Smooth muscle cell (in vitro differentiated cells): ENCODE data around the gene TSPAN15. TPM values are rescaled to one million over a fixed set of nuclear protein-coding genes. Genes with fewer than 3 reads are reported as not detected.

Experiments
- DNase-seq: peaks from one replicate; lab custom pipeline; 2025; ENCODE audit not compliant: unreplicated experiment; lab: John Stamatoyannopoulos, UW
- H2AFZ ChIP-seq: fragments of 200-600 bp; sonication (generic); 2 replicates; pipeline ENCODE4 v1.6.0; 2016; ENCODE audit warnings: antibody characterized with exemption, low read depth, mild to moderate bottlenecking
- H3F3A ChIP-seq: fragments of 200-600 bp; sonication (generic); 2 replicates; pipeline ENCODE4 v1.6.0; 2017; ENCODE audit warnings: antibody characterized with exemption, low read depth
- H3K27ac ChIP-seq: fragments of 200-600 bp; sonication (generic); 2 replicates; pipeline ENCODE4 v1.5.1; 2016; ENCODE audit warnings: low read depth, mild to moderate bottlenecking
- H3K27me3 ChIP-seq: fragments of 200-600 bp; sonication (generic); 2 replicates; pipeline ENCODE4 v1.6.1; 2016; ENCODE audit warnings: low read depth, mild to moderate bottlenecking
- H3K36me3 ChIP-seq: fragments of 200-600 bp; sonication (generic); 2 replicates; pipeline ENCODE4 v1.5.1; 2016; ENCODE audit warnings: low read depth
- H3K4me1 ChIP-seq: fragments of 200-600 bp; sonication (generic); 2 replicates; pipeline ENCODE4 v1.5.1; 2016; ENCODE audit warnings: low read depth
- H3K4me2 ChIP-seq: fragments of 200-600 bp; sonication (generic); 2 replicates; pipeline ENCODE4 v1.6.0; 2016; ENCODE audit warnings: mild to moderate bottlenecking
- H3K4me3 ChIP-seq: fragments of 200-600 bp; sonication (generic); 2 replicates; pipeline ENCODE4 v1.5.1; 2016; ENCODE audit warnings: mild to moderate bottlenecking
- H3K79me2 ChIP-seq: fragments of 200-600 bp; sonication (generic); 2 replicates; pipeline ENCODE4 v1.6.0; 2016; ENCODE audit warnings: low read depth, mild to moderate bottlenecking
- H3K9ac ChIP-seq: fragments of 200-600 bp; sonication (generic); 2 replicates; pipeline ENCODE4 v1.6.0; 2016; ENCODE audit warnings: low read depth
- H3K9me3 ChIP-seq: fragments of 200-600 bp; sonication (generic); replicated peaks from 2 replicates; pipeline ENCODE4 v1.5.1; 2016; ENCODE audit warnings: low read depth
- H4K20me1 ChIP-seq: fragments of 200-600 bp; sonication (generic); 2 replicates; pipeline ENCODE4 v1.6.0; 2016; ENCODE audit warnings: low read depth
- CTCF ChIP-seq: fragments of 200-600 bp; sonication (generic); IDR thresholded peaks from 2 replicates; pipeline ENCODE4 v1.5.1; 2017; ENCODE audit warnings: borderline replicate concordance, mild to moderate bottlenecking, antibody characterized with exemption; ENCODE audit not compliant: insufficient read depth, poor library complexity, severe bottlenecking
- WGBS: methylation state at CpG from one replicate; pipeline ENCODE4 v1.1.7; 2016; ENCODE audit warnings: low lambda C conversion rate; 5-methylcytosine and 5-hydroxymethylcytosine counted together
- polyA plus RNA-seq: library from polyadenylated mRNA; unstranded; fragments of >200 nt; fragmentation: Nextera tagmentation; extraction: Ambion mirVana; gene quantifications from 2 replicates; pipeline ENCODE4 v1.2.1, GENCODE V29; 2016
- total RNA-seq: library from RNA; depleted of rRNA; stranded (reverse); fragments of >200 nt; gene quantifications from 2 replicates; pipeline ENCODE4 v1.2.3, GENCODE V29; 2014

Gene TSPAN15
- total and polyA plus RNA-seq, 2 experiments from 2014 or later: 113 to 249 TPM

- Histone ChIP-seq H3K4me1 (peaks cover 11% of the 10 kb centered on the region), H2AFZ (no peak overlapping the region), H3K9me3 (no peaks in the 10 kb centered on the region), H3K4me3 (no peak overlapping the region), H3K36me3 (no peaks in the 10 kb centered on the region), H3K27ac (no peak overlapping the region), H4K20me1 (no peaks in the 10 kb centered on the region), H3K79me2 (no peaks in the 10 kb centered on the region), H3K9ac (no peak overlapping the region), H3F3A (no peaks in the 10 kb centered on the region), H3K27me3 (no peaks in the 10 kb centered on the region), H3K4me2 (peak overlapping the region; percentile 10)
- TF ChIP-seq CTCF: no peak
- no peak for DNase-seq
- 75% methylated on average over 10 of the region's 10 CpGs for WGBS
Measured at GRCh38 chr10:69498711-69499471, 47.6 kb downstream of the TSPAN15 start.

GRCh38 chr10:69499726-69500689 lies 48.7 kb downstream of the TSPAN15 start:
- WGBS: 89% methylated on average over 9 of the region's 9 CpGs
- no peaks in the 10 kb centered on the region for H3F3A ChIP-seq
- no peak overlapping the region for H3K4me2 ChIP-seq
- H3K36me3 ChIP-seq: no peaks in the 10 kb centered on the region
- H3K4me3 ChIP-seq: no peak overlapping the region
- no peak for DNase-seq
- H3K4me1 ChIP-seq: peaks cover 2% of the 10 kb centered on the region
- no peak for TF ChIP-seq CTCF
- H3K27me3 ChIP-seq: no peaks in the 10 kb centered on the region
- no peak overlapping the region for H3K27ac ChIP-seq
- H3K9me3 ChIP-seq: no peaks in the 10 kb centered on the region
- H2AFZ ChIP-seq: no peak overlapping the region
- H4K20me1 ChIP-seq: no peaks in the 10 kb centered on the region
- no peak overlapping the region for H3K9ac ChIP-seq
- no peaks in the 10 kb centered on the region for H3K79me2 ChIP-seq

GRCh38 chr10:69500864-69501468 lies 49.7 kb downstream of the TSPAN15 start:
- H3K9me3 ChIP-seq: no peaks in the 10 kb centered on the region

More at GRCh38 chr10:69500864-69501468, 49.7 kb downstream of the TSPAN15 start:
- Histone ChIP-seq H2AFZ (no peak overlapping the region), H3K27ac (no peak overlapping the region), H3K4me2 (no peak overlapping the region), H3K79me2 (no peaks in the 10 kb centered on the region), H3K27me3 (no peaks in the 10 kb centered on the region), H3F3A (no peaks in the 10 kb centered on the region), H4K20me1 (no peaks in the 10 kb centered on the region), H3K9ac (no peak overlapping the region), H3K4me1 (no peaks in the 10 kb centered on the region), H3K36me3 (no peaks in the 10 kb centered on the region), H3K4me3 (no peak overlapping the region)
- WGBS: 93% methylated on average over 12 of the region's 12 CpGs
- no peak for TF ChIP-seq CTCF
- no peak for DNase-seq
